HG03139 (cell line): ENCODE results near the gene PSMD13.

ENCODE experiments used
- ATAC-seq: cut with Tn5 transposase; IDR thresholded peaks from one replicate; pipeline ENCODE4 v1.9.1; 2021; ENCODE audit not compliant: unreplicated experiment

PSMD13 gene

GRCh38 chr11:203945-204586, 32.7 kb upstream of the PSMD13 start:
- no peak for ATAC-seq

GRCh38 chr11:204587-205109, 32.1 kb upstream of the PSMD13 start:
- no peak for ATAC-seq

- ATAC-seq, result no peak
Measured at GRCh38 chr11:205221-206001, 31.4 kb upstream of the PSMD13 start.

- no peak for ATAC-seq
Measured at GRCh38 chr11:206002-206384, 30.8 kb upstream of the PSMD13 start.

- peak; percentile 7 for ATAC-seq
Measured at GRCh38 chr11:206526-207207, 30.1 kb upstream of the PSMD13 start.

GRCh38 chr11:207208-207862, 29.4 kb upstream of the PSMD13 start, which contains the start of the genes BET1L and RIC8A:
Gene BET1L (minus strand): TSS chr11:207399. CDS start chr11:207321, 78 bp downstream.
Gene RIC8A (plus strand): TSS chr11:207708. CDS start chr11:208855, 1,147 bp downstream.
- ATAC-seq, result peak; percentile 72

- ATAC-seq, result peak; percentile 11
Measured at GRCh38 chr11:207863-208180, 29.0 kb upstream of the PSMD13 start.

- no peak for ATAC-seq
Measured at GRCh38 chr11:208181-208916, 28.4 kb upstream of the PSMD13 start.

- no peak for ATAC-seq
Measured at GRCh38 chr11:208917-209260, 27.9 kb upstream of the PSMD13 start.

GRCh38 chr11:209275-210121, 27.3 kb upstream of the PSMD13 start:
- no peak for ATAC-seq

GRCh38 chr11:210122-210802, 26.5 kb upstream of the PSMD13 start:
- ATAC-seq, result no peak

GRCh38 chr11:210803-211180, 26.0 kb upstream of the PSMD13 start:
- ATAC-seq, result no peak

- ATAC-seq, result no peak
Measured at GRCh38 chr11:211295-211694, 25.5 kb upstream of the PSMD13 start.

- no peak for ATAC-seq
Measured at GRCh38 chr11:211741-212140, 25.0 kb upstream of the PSMD13 start.

- no peak for ATAC-seq
Measured at GRCh38 chr11:212150-213100, 24.4 kb upstream of the PSMD13 start.

- ATAC-seq, result no peak
Measured at GRCh38 chr11:213111-213510, 23.7 kb upstream of the PSMD13 start.

- ATAC-seq, result no peak
Measured at GRCh38 chr11:214083-214482, 22.7 kb upstream of the PSMD13 start.

- no peak for ATAC-seq
Measured at GRCh38 chr11:215581-216037, 21.2 kb upstream of the PSMD13 start.
